Cardiac fibroblast (primary cell): ENCODE measurements around the gene LSM12.

Experiments
- DNase-seq, 2 donors: peaks; one replicate each; pipeline versions ENCODE4 v3.0.0 to v3.0.0-alpha.2; 2010; ENCODE audit warnings: low read depth in 2 of 2
- H3K4me3 ChIP-seq, 2 donors: replicated peaks in 1 of 2; 1 replicate in 1 of 2; 2 replicates in 1 of 2; pipeline ENCODE4 v1.5.1; 2011; ENCODE audit warnings: low read depth in 2 of 2, low read length in 2 of 2, mild to moderate bottlenecking in 2 of 2, moderate library complexity in 1 of 2
- CTCF ChIP-seq: IDR thresholded peaks from one replicate; pipeline ENCODE4 v1.5.1; 2011; ENCODE audit warnings: low read depth, mild to moderate bottlenecking, low read length, inconsistent platforms

The LSM12 gene

GRCh38 chr17:44086364-44087311, 20.2 kb upstream of the LSM12 start:
- peak; percentile 80 to 90 for DNase-seq

GRCh38 chr17:44085908-44086307, 19.4 kb upstream of the LSM12 start:
- no peak overlapping the region for H3K4me3 ChIP-seq
- TF ChIP-seq CTCF: no peak
- DNase-seq: no peak

More at GRCh38 chr17:44086364-44087311, 20.2 kb upstream of the LSM12 start:
- no peak for TF ChIP-seq CTCF
- no peak overlapping the region for H3K4me3 ChIP-seq

- no peak for TF ChIP-seq CTCF
- no peak for DNase-seq
- H3K4me3 ChIP-seq: no peak overlapping the region
Observed at GRCh38 chr17:44084921-44085320, 18.4 kb upstream of the LSM12 start.

- TF ChIP-seq CTCF: peak; percentile 31
- no peak overlapping the region for H3K4me3 ChIP-seq
- no peak for DNase-seq
Observed at GRCh38 chr17:44084131-44084538, 17.7 kb upstream of the LSM12 start.

- H3K4me3 ChIP-seq: no peak overlapping the region
- DNase-seq: no peak
Observed at GRCh38 chr17:44083250-44083849, 16.9 kb upstream of the LSM12 start.

More at GRCh38 chr17:44083250-44083849, 16.9 kb upstream of the LSM12 start:
- peak; percentile 31 for TF ChIP-seq CTCF
